Measurements from ENCODE around the gene KRTAP10-9.

KRTAP10-9 gene

GRCh38 chr21:44670642-44671432, 43.9 kb downstream of the KRTAP10-9 start:
- DNase-seq: no peak

- no peak for DNase-seq
Measured at GRCh38 chr21:44671911-44672310, 45.0 kb downstream of the KRTAP10-9 start.

GRCh38 chr21:44677881-44678280, 51.0 kb downstream of the KRTAP10-9 start:
- no peak for DNase-seq
